GM12892 (cell line): Measurements from ENCODE around the gene GRK6.

ENCODE experiments used
- POLR2A ChIP-seq: IDR thresholded peaks from 2 replicates; pipeline ENCODE4 v1.6.1; 2011; ENCODE audit warnings: low read depth, low read length, control low read depth
- POLR2AphosphoS5 ChIP-seq: IDR thresholded peaks from 2 replicates; pipeline ENCODE4 v1.6.1; 2011; ENCODE audit warnings: low read depth, low read length, control low read depth

DNA sequence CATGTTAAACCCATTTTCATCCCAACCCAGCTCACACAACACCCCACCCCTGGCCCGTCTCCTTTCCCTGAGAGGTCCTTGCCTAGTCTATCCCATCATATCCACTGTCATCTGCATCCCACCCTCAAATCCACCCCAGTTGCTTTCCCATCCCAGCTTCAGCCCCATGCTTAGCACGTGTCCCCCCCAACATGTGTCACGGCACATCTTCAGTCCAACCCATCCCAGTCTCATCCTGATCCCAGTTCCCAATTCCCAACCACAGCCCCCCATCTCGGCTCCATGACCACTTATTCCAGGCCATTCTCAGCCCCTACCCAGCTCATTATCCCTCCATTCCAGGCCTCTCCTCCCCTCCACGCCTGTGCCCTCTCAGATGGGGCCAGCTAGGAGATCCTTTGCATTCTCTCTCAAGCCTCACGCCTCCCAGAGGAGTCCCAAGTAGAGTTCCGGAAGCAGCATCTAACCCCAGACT is 47.6 kb downstream of the GRK6 start:
- TF ChIP-seq POLR2AphosphoS5, result no peak
- TF ChIP-seq POLR2A, result no peak
